Natural killer cell treated with Interleukin-12 subunit alpha and Interleukin-12 subunit beta and Interleukin-15 and Interleukin-18, amount 100 ng/mL, for 72 hours (primary cell): ENCODE measurements around the gene MYO5C. TPM values are rescaled to one million over a fixed set of nuclear protein-coding genes. Genes with fewer than 3 reads are reported as not detected.
A peak's percentile ranks its signal among the peaks of the same experiment; 100 is the strongest.
"Not testable (repeated sequence)": the region's sequence is repeated elsewhere in the genome, so short reads cannot be mapped to it uniquely, and the experiment has no call there.

Experiments
- ATAC-seq, 2 donors: fragments of 150-1000 bp; cut with Tn5 transposase in 1 of 2; sonication (Bioruptor Pico), chemical (Tn5 transposase) in 1 of 2; 2 replicates each; pipeline ENCODE4 v1.10.0; 2021
- DNase-seq: peaks from one replicate; pipeline ENCODE4 v3.0.0; 2022; ENCODE audit warnings: low spot score
- H3K27ac Mint-ChIP-seq, 2 donors: 1 replicate in 1 of 2; 2 replicates in 1 of 2; pipeline ENCODE4 v1.8.0; 2022; ENCODE audit warnings: mixed read lengths in 2 of 2, mild to moderate bottlenecking in 1 of 2, moderate library complexity in 1 of 2
- H3K27me3 Mint-ChIP-seq, 2 donors: 1 replicate in 1 of 2; 2 replicates in 1 of 2; pipeline ENCODE4 v1.8.0; 2022; ENCODE audit warnings: mixed read lengths in 2 of 2
- H3K36me3 Mint-ChIP-seq: one replicate; pipeline ENCODE4 v1.8.0; 2022; ENCODE audit warnings: mixed read lengths
- H3K4me1 Mint-ChIP-seq, 2 donors: 1 replicate in 1 of 2; 2 replicates in 1 of 2; pipeline ENCODE4 v1.8.0; 2022; ENCODE audit warnings: low read depth in 2 of 2, mixed read lengths in 2 of 2, mild to moderate bottlenecking in 1 of 2
- H3K4me3 Mint-ChIP-seq: one replicate; pipeline ENCODE4 v1.8.0; 2022; ENCODE audit warnings: mixed read lengths
- H3K9me3 Mint-ChIP-seq: 2 replicates; pipeline ENCODE4 v1.8.0; 2022; ENCODE audit warnings: mixed read lengths
- total RNA-seq, 2 donors: library from RNA; stranded (reverse); gene quantifications; one replicate each; pipeline ENCODE4 v1.2.3, GENCODE V29; 2022

The MYO5C gene
- total RNA-seq, 2 donors from 2014 or later, result 0.42 to 0.45 TPM

- H3K4me3 Mint-ChIP-seq, result no peak overlapping the region
- ATAC-seq (no peak), DNase-seq (no peak)
- no peaks in the 10 kb centered on the region for H3K36me3 Mint-ChIP-seq
- no peaks in the 10 kb centered on the region for H3K9me3 Mint-ChIP-seq
- no peaks in the 10 kb centered on the region for H3K27me3 Mint-ChIP-seq
- peak overlapping the region in 1 of 2 donors; percentile 5 for H3K27ac Mint-ChIP-seq
- H3K4me1 Mint-ChIP-seq, result peaks cover 7 to 16% of the 10 kb centered on the region in 2 donors
These were observed 39.7 kb downstream of the MYO5C start for GRCh38 chr15:52255935-52256334.

DNA sequence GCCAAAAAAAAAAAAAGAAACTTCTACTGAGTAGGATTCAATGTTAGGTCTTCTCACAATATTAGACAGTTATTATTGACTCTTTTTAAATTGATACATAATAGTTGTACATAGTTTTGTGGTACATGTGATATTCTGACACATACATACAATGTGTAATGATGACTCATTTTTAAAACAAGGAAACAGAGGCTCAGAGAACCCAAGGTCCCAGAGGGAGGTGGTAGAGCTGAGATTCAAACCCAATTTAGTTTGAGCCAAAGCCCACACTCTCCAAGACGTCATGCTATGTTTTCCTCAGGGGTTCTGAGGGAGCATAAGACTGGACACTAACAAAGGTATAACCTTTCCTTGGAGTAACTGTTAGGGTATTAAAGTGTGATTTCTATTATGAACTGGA lies 40.6 kb downstream of the MYO5C start:
- H3K4me1 Mint-ChIP-seq, result peaks cover 7 to 16% of the 10 kb centered on the region in 2 donors
- no peak overlapping the region for H3K27ac Mint-ChIP-seq
- ATAC-seq (peak in 1 of 2 donors; percentile 48), DNase-seq (no peak)
- H3K4me3 Mint-ChIP-seq, result no peak overlapping the region
- H3K36me3 Mint-ChIP-seq, result no peaks in the 10 kb centered on the region
- no peaks in the 10 kb centered on the region for H3K27me3 Mint-ChIP-seq
- no peaks in the 10 kb centered on the region for H3K9me3 Mint-ChIP-seq

GRCh38 chr15:52254391-52254790 lies 41.2 kb downstream of the MYO5C start:
- no peaks in the 10 kb centered on the region for H3K9me3 Mint-ChIP-seq
- no peak overlapping the region for H3K4me3 Mint-ChIP-seq
- ATAC-seq, result no peak
- no peak overlapping the region for H3K27ac Mint-ChIP-seq
- no peaks in the 10 kb centered on the region for H3K27me3 Mint-ChIP-seq
- H3K4me1 Mint-ChIP-seq, result peaks cover 7 to 16% of the 10 kb centered on the region in 2 donors
- no peaks in the 10 kb centered on the region for H3K36me3 Mint-ChIP-seq
- DNase-seq, result no peak

GRCh38 chr15:52252781-52253180 lies 42.8 kb downstream of the MYO5C start:
- DNase-seq (no peak), ATAC-seq (peak in 1 of 2 donors; percentile 35)
- Mint-ChIP-seq H3K4me1 (peaks cover 7 to 16% of the 10 kb centered on the region in 2 donors), H3K4me3 (no peak overlapping the region), H3K27me3 (no peaks in the 10 kb centered on the region), H3K36me3 (no peaks in the 10 kb centered on the region), H3K9me3 (no peaks in the 10 kb centered on the region), H3K27ac (no peak overlapping the region)

DNA sequence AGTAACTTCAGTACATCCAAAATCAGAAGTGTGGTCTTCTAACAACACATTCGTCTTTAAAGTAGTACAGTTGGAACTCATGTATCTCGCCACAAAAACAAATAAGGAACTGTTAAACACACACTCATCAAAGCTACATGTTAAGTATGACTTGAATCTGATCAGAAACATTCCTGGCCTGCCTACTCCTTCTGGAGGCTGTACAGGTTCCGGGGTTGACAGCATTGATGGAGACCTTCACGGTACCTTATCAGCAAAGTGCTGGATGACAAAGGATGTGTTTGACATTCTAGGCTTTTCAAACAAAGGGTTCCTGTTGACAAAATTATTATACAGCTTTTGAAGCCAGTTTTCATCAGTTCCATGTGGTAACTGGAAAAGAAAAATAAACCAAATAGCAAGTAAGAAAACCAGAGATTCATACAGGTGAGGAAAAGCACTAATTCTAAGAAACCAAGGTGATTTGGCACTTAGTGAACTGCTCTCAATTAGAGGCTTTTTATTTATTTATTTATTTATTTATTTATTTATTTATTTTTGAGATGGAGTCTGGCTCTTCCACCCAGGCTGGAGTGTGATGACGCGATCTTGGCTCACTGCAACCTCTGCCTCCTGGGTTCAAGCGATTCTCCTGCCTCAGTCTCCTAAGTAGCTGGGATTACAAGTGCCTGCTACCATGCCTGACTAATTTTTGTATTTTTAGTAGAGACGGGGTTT lies 44.3 kb downstream of the MYO5C start:
- peaks cover 4 to 11% of the 10 kb centered on the region in 2 donors for H3K4me1 Mint-ChIP-seq
- H3K9me3 Mint-ChIP-seq, result no peaks in the 10 kb centered on the region
- no peaks in the 10 kb centered on the region for H3K27me3 Mint-ChIP-seq
- H3K36me3 Mint-ChIP-seq, result no peaks in the 10 kb centered on the region
- no peak overlapping the region for H3K4me3 Mint-ChIP-seq
- DNase-seq, result no peak
- no peak overlapping the region for H3K27ac Mint-ChIP-seq
- no peak for ATAC-seq

DNA sequence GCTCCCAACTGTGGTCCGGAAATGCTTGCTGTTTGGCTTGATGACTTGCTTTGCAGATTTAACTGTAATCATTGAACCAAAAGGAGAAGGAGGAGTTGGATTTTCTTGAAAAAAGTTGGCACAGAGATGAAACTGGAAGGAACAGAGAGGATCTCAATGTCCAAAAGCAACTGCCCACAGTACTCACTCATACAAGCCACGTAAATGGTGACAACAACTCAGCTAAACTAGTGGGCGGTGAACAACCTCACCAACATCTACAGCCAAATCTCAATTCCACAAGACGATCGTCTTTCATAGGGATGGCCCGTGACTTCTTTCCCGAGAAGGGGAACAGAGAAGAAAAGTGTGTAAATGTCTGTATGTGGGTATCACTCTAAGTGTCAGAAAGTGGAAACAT lies 48.1 kb downstream of the MYO5C start:
- H3K27me3 Mint-ChIP-seq, result peaks cover 0 to 6% of the 10 kb centered on the region in 2 donors
- H3K36me3 Mint-ChIP-seq, result no peaks in the 10 kb centered on the region
- H3K4me3 Mint-ChIP-seq, result no peak overlapping the region
- no peak overlapping the region for H3K27ac Mint-ChIP-seq
- H3K9me3 Mint-ChIP-seq, result no peaks in the 10 kb centered on the region
- no peaks in the 10 kb centered on the region for H3K4me1 Mint-ChIP-seq
- DNase-seq (no peak), ATAC-seq (no peak)

DNA sequence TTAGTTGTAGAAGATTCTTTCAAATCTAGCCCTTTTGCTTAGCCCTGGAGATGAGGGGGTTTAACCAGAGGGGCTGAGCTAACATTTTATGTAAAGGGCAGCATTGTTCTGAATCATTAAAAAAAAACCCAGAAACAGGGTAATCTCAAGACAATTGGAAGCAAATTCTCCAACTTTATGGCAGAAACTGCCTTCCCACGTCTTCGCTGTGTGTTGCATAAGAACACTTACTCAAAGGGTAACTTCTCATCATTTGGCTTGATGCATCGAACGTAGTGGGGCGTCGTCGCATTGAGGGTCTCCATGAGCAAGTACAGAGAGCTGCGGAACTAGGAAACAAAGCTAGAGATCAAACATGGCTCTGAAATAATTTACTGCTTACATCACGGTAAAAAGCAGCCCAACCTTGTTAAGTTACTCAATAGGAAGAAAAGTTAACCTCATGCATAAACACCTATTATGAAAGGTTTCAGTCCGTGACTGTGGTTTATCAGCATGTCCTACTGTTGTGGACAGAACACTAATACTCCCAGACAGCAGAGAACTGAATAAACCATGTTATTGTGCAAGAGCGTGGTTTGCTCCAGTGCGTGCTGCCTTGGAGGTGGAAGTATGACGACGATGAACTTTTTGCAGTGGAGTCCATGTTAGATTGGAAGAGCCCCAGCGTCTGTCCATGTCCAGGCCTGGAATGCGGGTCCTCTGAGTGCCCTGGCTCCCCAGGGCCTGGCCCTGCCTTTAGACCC lies 48.7 kb downstream of the MYO5C start:
- Mint-ChIP-seq H3K36me3 (no peaks in the 10 kb centered on the region), H3K27me3 (peaks cover 0 to 7% of the 10 kb centered on the region in 2 donors), H3K4me3 (no peak overlapping the region), H3K9me3 (no peaks in the 10 kb centered on the region), H3K4me1 (no peaks in the 10 kb centered on the region), H3K27ac (no peak overlapping the region)
- no peak for DNase-seq
- ATAC-seq, result peak; percentile 39 to 69

DNA sequence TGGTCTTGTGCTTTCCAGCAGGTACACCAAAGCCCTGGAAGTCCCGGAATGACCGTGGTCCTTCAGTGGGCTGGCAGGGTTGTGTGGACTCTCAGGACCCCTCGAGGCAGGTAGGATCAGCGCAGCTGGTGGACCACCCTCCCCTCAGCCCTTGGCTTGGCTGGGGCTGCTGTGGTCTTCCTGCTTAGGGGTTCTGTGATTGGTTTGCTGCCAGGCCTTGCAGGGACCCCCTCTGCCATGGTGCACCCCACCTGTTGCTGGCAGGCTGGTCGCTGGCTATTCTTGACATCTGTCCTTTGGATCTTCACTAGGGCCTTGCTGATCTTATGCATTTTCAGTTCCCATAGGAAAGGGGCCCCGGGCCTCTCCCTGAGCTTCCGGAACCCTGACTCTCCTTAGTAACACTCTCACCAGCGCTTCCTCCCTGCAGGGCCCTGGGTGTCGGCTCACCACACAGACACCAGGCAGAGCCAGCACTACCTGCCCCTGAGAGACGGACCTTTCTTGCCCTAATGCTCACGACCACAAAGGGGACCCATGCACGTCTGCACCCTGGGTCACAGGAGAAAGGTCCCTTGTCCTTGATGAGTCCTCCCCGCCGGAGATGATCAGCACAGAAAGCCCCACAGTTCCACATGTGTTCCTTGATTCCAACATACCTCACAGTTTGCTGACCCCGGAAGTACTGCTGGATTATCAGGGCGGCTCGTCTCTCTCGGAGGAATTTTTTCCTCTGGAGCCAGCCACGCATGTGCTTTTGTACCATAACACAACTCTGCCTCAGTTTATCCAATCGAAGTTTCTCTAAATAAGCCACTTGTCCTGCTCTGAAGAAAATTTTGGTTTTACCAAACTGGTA lies 51.7 kb downstream of the MYO5C start:
- DNase-seq, result no peak
- H3K4me1 Mint-ChIP-seq, result peaks cover 0 to 3% of the 10 kb centered on the region in 2 donors
- H3K4me3 Mint-ChIP-seq, result no peak overlapping the region

DNA sequence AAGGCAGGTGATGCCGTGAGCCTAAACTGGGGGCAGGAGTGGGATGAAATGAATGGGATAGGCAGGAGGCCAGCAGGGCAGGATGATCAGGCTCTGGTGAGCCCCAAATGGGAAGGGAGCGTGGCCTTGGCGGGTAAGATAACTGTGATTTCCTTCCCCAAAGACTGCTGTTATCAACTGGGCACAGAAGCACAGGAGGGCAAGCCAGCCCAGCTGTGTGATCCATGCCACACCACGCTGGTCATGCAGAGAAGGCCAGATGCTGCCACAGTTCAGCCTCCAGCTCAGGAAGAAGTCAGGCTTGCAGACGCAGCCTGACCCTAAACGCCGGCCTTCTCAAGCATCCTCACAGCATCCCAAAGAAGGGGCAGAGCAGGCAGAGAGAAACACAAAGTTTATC lies 52.3 kb downstream of the MYO5C start:
- no peak overlapping the region for H3K27ac Mint-ChIP-seq
- H3K27me3 Mint-ChIP-seq, result peaks cover 0 to 7% of the 10 kb centered on the region in 2 donors

More for the DNA sequence above, 51.7 kb downstream of the MYO5C start:
- no peaks in the 10 kb centered on the region for H3K9me3 Mint-ChIP-seq
- no peaks in the 10 kb centered on the region for H3K36me3 Mint-ChIP-seq
- no peak for ATAC-seq
- H3K27me3 Mint-ChIP-seq, result peaks cover 0 to 7% of the 10 kb centered on the region in 2 donors
- H3K27ac Mint-ChIP-seq, result no peak overlapping the region

GRCh38 chr15:52241489-52241888 lies 54.1 kb downstream of the MYO5C start:
- Mint-ChIP-seq H3K36me3 (no peaks in the 10 kb centered on the region), H3K4me3 (no peak overlapping the region), H3K9me3 (no peaks in the 10 kb centered on the region), H3K4me1 (peaks cover 0 to 3% of the 10 kb centered on the region in 2 donors), H3K27me3 (peaks cover 0 to 7% of the 10 kb centered on the region in 2 donors), H3K27ac (no peak overlapping the region)
- DNase-seq, result no peak
- ATAC-seq, result no peak

More for the DNA sequence above, 52.3 kb downstream of the MYO5C start:
- Mint-ChIP-seq H3K4me3 (no peak overlapping the region), H3K4me1 (peaks cover 0 to 3% of the 10 kb centered on the region in 2 donors), H3K36me3 (no peaks in the 10 kb centered on the region), H3K9me3 (no peaks in the 10 kb centered on the region)
- DNase-seq (no peak), ATAC-seq (no peak)

GRCh38 chr15:52240166-52240565 lies 55.4 kb downstream of the MYO5C start:
- H3K4me1 Mint-ChIP-seq, result peaks cover 0 to 4% of the 10 kb centered on the region in 2 donors
- H3K27me3 Mint-ChIP-seq, result peaks cover 0 to 7% of the 10 kb centered on the region in 2 donors
- ATAC-seq, result no peak
- H3K4me3 Mint-ChIP-seq, result no peak overlapping the region
- H3K27ac Mint-ChIP-seq, result no peak overlapping the region
- no peak for DNase-seq
- no peaks in the 10 kb centered on the region for H3K9me3 Mint-ChIP-seq
- H3K36me3 Mint-ChIP-seq, result no peaks in the 10 kb centered on the region

DNA sequence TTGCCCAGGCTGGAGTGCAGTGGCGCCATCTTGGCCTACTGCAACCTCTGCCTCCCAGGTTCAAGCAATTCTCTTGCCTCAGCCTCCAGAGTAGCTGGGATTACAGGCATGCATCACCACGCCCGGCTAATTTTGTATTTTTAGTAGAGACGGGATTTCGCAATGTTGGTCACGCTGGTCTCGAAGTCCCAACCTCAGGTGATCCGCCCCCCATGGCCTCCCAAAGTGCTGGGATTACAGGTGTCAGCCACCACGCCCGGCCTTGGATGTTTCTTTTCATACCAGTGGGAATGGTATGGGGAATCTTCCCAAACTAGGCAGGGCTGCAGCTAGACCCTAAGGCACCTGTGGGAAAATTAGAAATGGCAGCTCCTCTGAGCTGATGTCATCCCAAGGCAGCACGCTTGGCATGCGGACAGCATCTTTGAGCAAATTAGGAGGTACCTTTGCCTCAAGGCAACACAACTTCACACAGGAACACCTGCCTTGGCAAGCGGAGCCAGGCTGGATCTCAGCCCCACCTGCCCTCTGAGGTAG lies 56.5 kb downstream of the MYO5C start:
- not testable (repeated sequence) for H3K27me3 Mint-ChIP-seq, DNase-seq, H3K27ac Mint-ChIP-seq, H3K4me1 Mint-ChIP-seq, H3K36me3 Mint-ChIP-seq, H3K4me3 Mint-ChIP-seq, H3K9me3 Mint-ChIP-seq, ATAC-seq

DNA sequence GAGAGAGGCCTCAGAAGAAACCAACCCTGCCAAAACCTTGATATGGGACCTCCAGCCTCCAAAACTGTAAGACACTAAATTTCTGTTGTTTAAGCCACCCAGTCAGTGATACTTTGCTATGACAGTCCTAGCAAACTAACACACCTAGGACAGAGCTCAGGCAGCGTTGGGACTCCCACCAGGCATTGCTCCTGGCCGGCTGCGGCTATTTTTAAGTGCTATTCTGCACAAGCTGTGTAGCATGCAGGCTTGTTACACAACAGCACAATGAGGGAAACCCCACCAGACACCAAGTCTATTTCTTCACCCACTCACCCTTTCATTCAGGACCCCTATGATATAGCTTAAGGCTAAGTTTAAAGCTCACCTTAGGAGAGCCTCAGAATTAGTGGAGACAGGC lies 57.5 kb downstream of the MYO5C start:
- H3K27me3 Mint-ChIP-seq, result peaks cover 0 to 7% of the 10 kb centered on the region in 2 donors
- no peaks in the 10 kb centered on the region for H3K9me3 Mint-ChIP-seq
- DNase-seq (no peak), ATAC-seq (no peak)
- H3K27ac Mint-ChIP-seq, result no peak overlapping the region
- H3K4me1 Mint-ChIP-seq, result peaks cover 0 to 5% of the 10 kb centered on the region in 2 donors
- H3K4me3 Mint-ChIP-seq, result no peak overlapping the region
- H3K36me3 Mint-ChIP-seq, result no peaks in the 10 kb centered on the region
